SU-DHL-6 (cell line): ENCODE data around the gene CCDC157.

Experiments used
- H2AFZ ChIP-seq: fragments of 200-600 bp; sonication (generic); 2 replicates; pipeline ENCODE4 v1.6.1; 2014; ENCODE audit warnings: low read depth, mild to moderate bottlenecking, moderate library complexity, mixed read lengths, antibody characterized with exemption, low read length; ENCODE audit not compliant: severe bottlenecking
- H3F3A ChIP-seq: fragments of 200-600 bp; shearing (Covaris generic); 2 replicates; pipeline ENCODE4 v1.6.0; 2016; ENCODE audit warnings: antibody characterized with exemption, mild to moderate bottlenecking; ENCODE audit not compliant: insufficient read depth
- H3K27ac ChIP-seq: fragments of 200-600 bp; sonication (generic); 2 replicates; pipeline ENCODE4 v1.5.1; 2016; ENCODE audit warnings: low read depth, mild to moderate bottlenecking, low read length, moderate library complexity, mixed read lengths
- H3K27me3 ChIP-seq: fragments of 200-600 bp; sonication (generic), shearing (Covaris generic); 2 replicates; pipeline ENCODE4 v1.6.0; 2014; ENCODE audit warnings: mild to moderate bottlenecking, low read length
- H3K36me3 ChIP-seq: fragments of 200-600 bp; sonication (generic); 2 replicates; pipeline ENCODE4 v1.6.1; 2014; ENCODE audit warnings: mild to moderate bottlenecking, low read length, mixed read lengths
- H3K4me2 ChIP-seq: fragments of 300-600, 200-600 bp; shearing (Covaris generic), sonication (generic); 2 replicates; pipeline ENCODE4 v1.6.0; 2014; ENCODE audit warnings: low read length, low read depth, mild to moderate bottlenecking; ENCODE audit not compliant: poor library complexity, severe bottlenecking
- H3K4me3 ChIP-seq: fragments of 200-600 bp; sonication (generic); 2 replicates; pipeline ENCODE4 v1.5.1; 2014; ENCODE audit warnings: antibody characterized with exemption, low read length, mild to moderate bottlenecking, mixed read lengths; ENCODE audit not compliant: insufficient read depth, poor library complexity, severe bottlenecking
- H3K79me2 ChIP-seq: fragments of 200-600 bp; sonication (generic); 2 replicates; pipeline ENCODE4 v1.6.1; 2014; ENCODE audit warnings: mild to moderate bottlenecking, low read length, moderate library complexity; ENCODE audit not compliant: insufficient read depth
- H3K9ac ChIP-seq: fragments of 200-600 bp; sonication (generic); 2 replicates; pipeline ENCODE4 v1.7.0; 2014; ENCODE audit warnings: mild to moderate bottlenecking, low read length
- H3K9me2 ChIP-seq: fragments of 200-600 bp; sonication (generic); replicated peaks from 2 replicates; pipeline ENCODE4 v1.6.1; 2014; ENCODE audit warnings: low read length; ENCODE audit not compliant: insufficient read depth
- H3K9me3 ChIP-seq: fragments of 200-600 bp; sonication (generic); 2 replicates; pipeline ENCODE4 v1.6.1; 2014; ENCODE audit warnings: low read length, mixed read lengths; ENCODE audit not compliant: insufficient read depth
- H4K20me1 ChIP-seq: fragments of 200-600 bp; sonication (generic); 2 replicates; pipeline ENCODE4 v1.6.1; 2014; ENCODE audit warnings: low read depth, mild to moderate bottlenecking, antibody characterized with exemption, low read length, moderate library complexity, mixed read lengths
- EZH2phosphoT487 ChIP-seq: fragments of 200-600 bp; sonication (generic), shearing (Covaris generic); conservative IDR thresholded peaks from 2 replicates; pipeline ENCODE4 v1.6.1; 2018; ENCODE audit warnings: mild to moderate bottlenecking, antibody characterized with exemption, low read length, moderate library complexity, mixed read lengths
- TF ChIP-seq, protein P1 (sequence below): fragments of 200-600 bp; sonication (generic); IDR thresholded peaks from one replicate; pipeline ENCODE4 v1.5.1; 2017; ENCODE audit warnings: antibody characterized with exemption, mild to moderate bottlenecking, low read length, moderate library complexity; ENCODE audit not compliant: insufficient read depth, poor library complexity, severe bottlenecking

Gene CCDC157

DNA sequence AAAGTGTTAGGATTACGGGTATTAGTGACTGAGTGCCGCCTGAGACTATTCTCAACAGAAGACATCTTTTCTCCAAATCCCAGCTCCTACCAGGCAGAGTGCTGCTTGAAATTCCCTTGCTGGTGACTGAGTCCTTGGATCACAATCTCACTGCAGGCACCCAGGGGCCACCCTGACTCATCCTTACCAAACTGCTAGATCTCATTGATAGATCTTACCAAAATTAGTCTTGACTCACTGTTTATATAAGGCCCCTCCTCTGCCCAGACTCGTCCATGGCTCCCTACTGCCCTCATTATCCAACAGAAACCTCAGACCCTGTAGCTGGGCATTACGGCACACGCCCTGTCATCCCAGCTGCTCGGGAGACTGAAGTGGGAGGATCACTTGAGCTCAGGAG lies 44.8 kb upstream of the CCDC157 start:
- no peak overlapping the region for H3K4me2 ChIP-seq
- H3K9me3 ChIP-seq, result no peaks in the 10 kb centered on the region
- H3K9me2 ChIP-seq, result no peaks in the 10 kb centered on the region
- H3K4me3 ChIP-seq, result no peak overlapping the region
- H4K20me1 ChIP-seq, result no peaks in the 10 kb centered on the region
- H3K79me2 ChIP-seq, result no peaks in the 10 kb centered on the region
- no peaks in the 10 kb centered on the region for H3K36me3 ChIP-seq
- no peak overlapping the region for H2AFZ ChIP-seq
- no peak for TF ChIP-seq EZH2phosphoT487
- TF ChIP-seq, protein P1, sequence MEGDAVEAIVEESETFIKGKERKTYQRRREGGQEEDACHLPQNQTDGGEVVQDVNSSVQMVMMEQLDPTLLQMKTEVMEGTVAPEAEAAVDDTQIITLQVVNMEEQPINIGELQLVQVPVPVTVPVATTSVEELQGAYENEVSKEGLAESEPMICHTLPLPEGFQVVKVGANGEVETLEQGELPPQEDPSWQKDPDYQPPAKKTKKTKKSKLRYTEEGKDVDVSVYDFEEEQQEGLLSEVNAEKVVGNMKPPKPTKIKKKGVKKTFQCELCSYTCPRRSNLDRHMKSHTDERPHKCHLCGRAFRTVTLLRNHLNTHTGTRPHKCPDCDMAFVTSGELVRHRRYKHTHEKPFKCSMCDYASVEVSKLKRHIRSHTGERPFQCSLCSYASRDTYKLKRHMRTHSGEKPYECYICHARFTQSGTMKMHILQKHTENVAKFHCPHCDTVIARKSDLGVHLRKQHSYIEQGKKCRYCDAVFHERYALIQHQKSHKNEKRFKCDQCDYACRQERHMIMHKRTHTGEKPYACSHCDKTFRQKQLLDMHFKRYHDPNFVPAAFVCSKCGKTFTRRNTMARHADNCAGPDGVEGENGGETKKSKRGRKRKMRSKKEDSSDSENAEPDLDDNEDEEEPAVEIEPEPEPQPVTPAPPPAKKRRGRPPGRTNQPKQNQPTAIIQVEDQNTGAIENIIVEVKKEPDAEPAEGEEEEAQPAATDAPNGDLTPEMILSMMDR, result no peak
- H3F3A ChIP-seq, result no peaks in the 10 kb centered on the region
- no peak overlapping the region for H3K9ac ChIP-seq
- H3K27ac ChIP-seq, result no peak overlapping the region
- no peaks in the 10 kb centered on the region for H3K27me3 ChIP-seq

DNA sequence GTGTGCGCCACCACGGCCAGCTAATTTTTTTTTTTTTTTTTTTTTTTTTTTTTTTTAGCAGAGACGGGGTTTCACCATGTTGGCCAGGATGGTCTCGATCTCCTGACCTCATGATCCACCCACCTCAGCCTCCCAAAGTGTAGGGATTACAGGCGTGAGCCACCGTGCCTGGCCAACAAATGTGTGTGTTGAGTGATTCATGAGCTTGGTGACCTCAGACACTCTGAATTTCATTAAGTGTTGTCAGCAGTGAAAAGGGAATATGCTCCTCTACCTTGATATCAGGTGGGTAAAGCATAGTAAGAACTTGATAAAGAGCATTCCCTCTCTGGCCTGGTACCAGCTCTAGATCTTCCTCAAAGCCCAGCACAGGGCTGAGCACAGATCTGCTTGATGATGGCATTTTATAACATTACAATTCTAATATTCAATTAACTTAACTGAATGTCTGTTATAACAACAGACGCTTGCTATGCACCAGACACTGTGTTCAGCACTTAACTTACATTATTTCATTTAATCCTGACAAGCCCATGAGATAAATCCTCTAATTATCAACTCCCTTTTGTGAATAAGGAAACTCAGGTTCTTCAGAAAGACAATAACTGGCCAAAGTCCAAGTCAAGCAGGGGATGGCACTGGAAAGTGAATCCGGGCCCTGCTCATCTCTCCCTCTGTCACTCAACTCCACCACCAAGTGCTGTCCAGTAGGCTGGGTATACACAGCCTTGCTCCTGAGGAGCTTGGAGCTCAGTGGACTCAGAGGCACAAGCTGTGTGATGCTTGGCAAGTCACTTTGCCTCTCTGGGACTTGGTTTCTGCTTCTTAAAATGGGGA lies 43.1 kb upstream of the CCDC157 start:
- no peak overlapping the region for H3K4me2 ChIP-seq
- H3K9ac ChIP-seq, result no peak overlapping the region
- H3K36me3 ChIP-seq, result no peaks in the 10 kb centered on the region
- no peaks in the 10 kb centered on the region for H3F3A ChIP-seq
- no peaks in the 10 kb centered on the region for H3K9me2 ChIP-seq
- H3K9me3 ChIP-seq, result no peaks in the 10 kb centered on the region
- H3K27me3 ChIP-seq, result no peaks in the 10 kb centered on the region
- H3K4me3 ChIP-seq, result no peak overlapping the region
- TF ChIP-seq EZH2phosphoT487, result no peak
- TF ChIP-seq, protein P1, result no peak
- no peaks in the 10 kb centered on the region for H3K79me2 ChIP-seq
- H2AFZ ChIP-seq, result no peak overlapping the region
- no peak overlapping the region for H3K27ac ChIP-seq
- H4K20me1 ChIP-seq, result no peaks in the 10 kb centered on the region

DNA sequence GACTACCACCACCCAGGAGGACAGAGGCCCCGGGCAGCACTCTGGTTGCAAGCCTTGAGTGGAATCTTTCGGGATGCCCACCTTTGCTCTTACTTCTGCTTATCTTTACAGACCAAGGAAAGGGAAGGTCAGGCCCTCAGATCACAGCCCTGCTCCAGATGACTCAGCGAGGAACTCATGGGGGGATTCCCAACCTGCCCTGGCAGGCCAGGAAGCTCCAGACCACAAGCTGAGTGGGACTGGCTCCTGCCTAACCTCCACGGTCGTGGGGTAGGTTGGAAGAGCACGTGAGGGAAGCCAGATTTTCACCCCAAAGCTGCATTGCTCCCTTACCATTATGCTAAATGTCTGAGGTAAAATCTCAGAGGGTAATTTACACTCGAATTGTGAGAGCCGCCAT lies 41.9 kb upstream of the CCDC157 start:
- Histone ChIP-seq H2AFZ (no peak overlapping the region), H3K9me3 (no peaks in the 10 kb centered on the region), H3K9me2 (no peaks in the 10 kb centered on the region), H3K4me2 (no peak overlapping the region), H3K27ac (no peak overlapping the region), H3K27me3 (no peaks in the 10 kb centered on the region), H4K20me1 (no peaks in the 10 kb centered on the region), H3K36me3 (no peaks in the 10 kb centered on the region), H3K9ac (no peak overlapping the region), H3F3A (no peaks in the 10 kb centered on the region), H3K79me2 (no peaks in the 10 kb centered on the region), H3K4me3 (no peak overlapping the region)
- TF ChIP-seq EZH2phosphoT487, result no peak
- TF ChIP-seq, protein P1, result no peak
